ENCODE data around the gene MED27.

Gene MED27

GRCh38 chr9:132079391-132080091 is at the start of gene MED27:
Gene MED27 (minus strand): TSS chr9:132079867. CDS start chr9:132079844, 23 bp downstream.
- peak; percentile 82 to 89 for DNase-seq (ENCODE audit: low read depth in 1 of 2, low spot score in 1 of 2)

- no peak for DNase-seq (ENCODE audit: low read depth in 1 of 2, low spot score in 1 of 2)
Observed at GRCh38 chr9:132127888-132128534, 48.3 kb upstream of the MED27 start.

- DNase-seq (ENCODE audit: low read depth in 1 of 2, low spot score in 1 of 2) = no peak
Observed at GRCh38 chr9:132126680-132127236, 47.1 kb upstream of the MED27 start.

GRCh38 chr9:132125944-132126679 is 46.4 kb upstream of the MED27 start:
- DNase-seq (ENCODE audit: low read depth in 1 of 2, low spot score in 1 of 2) = no peak

- DNase-seq (ENCODE audit: low read depth in 1 of 2, low spot score in 1 of 2) = no peak
Observed at GRCh38 chr9:132125361-132125760, 45.7 kb upstream of the MED27 start.

GRCh38 chr9:132124800-132125199 is 45.1 kb upstream of the MED27 start:
- no peak for DNase-seq (ENCODE audit: low read depth in 1 of 2, low spot score in 1 of 2)

GRCh38 chr9:132121021-132121420 is 41.4 kb upstream of the MED27 start:
- DNase-seq (ENCODE audit: low read depth in 1 of 2, low spot score in 1 of 2) = no peak

GRCh38 chr9:132117694-132118093 is 38.0 kb upstream of the MED27 start:
- DNase-seq (ENCODE audit: low read depth in 1 of 2, low spot score in 1 of 2) = no peak

GRCh38 chr9:132116583-132116982 is 36.9 kb upstream of the MED27 start:
- DNase-seq (ENCODE audit: low read depth in 1 of 2, low spot score in 1 of 2) = no peak

- DNase-seq (ENCODE audit: low read depth in 1 of 2, low spot score in 1 of 2) = no peak
Observed at GRCh38 chr9:132114102-132114707, 34.5 kb upstream of the MED27 start.

GRCh38 chr9:132109291-132109690 is 29.6 kb upstream of the MED27 start:
- DNase-seq (ENCODE audit: low read depth in 1 of 2, low spot score in 1 of 2) = no peak

GRCh38 chr9:132108728-132109127 is 29.1 kb upstream of the MED27 start:
- no peak for DNase-seq (ENCODE audit: low read depth in 1 of 2, low spot score in 1 of 2)

GRCh38 chr9:132099741-132100407 is 20.2 kb upstream of the MED27 start:
- no peak for DNase-seq (ENCODE audit: low read depth in 1 of 2, low spot score in 1 of 2)

- no peak for DNase-seq (ENCODE audit: low read depth in 1 of 2, low spot score in 1 of 2)
Observed at GRCh38 chr9:132099167-132099566, 19.5 kb upstream of the MED27 start.

GRCh38 chr9:132094314-132094791 is 14.7 kb upstream of the MED27 start:
- no peak for DNase-seq (ENCODE audit: low read depth in 1 of 2, low spot score in 1 of 2)

- DNase-seq (ENCODE audit: low read depth in 1 of 2, low spot score in 1 of 2) = no peak
Observed at GRCh38 chr9:132090771-132091170, 11.1 kb upstream of the MED27 start.

GRCh38 chr9:132087438-132088030 is 7.9 kb upstream of the MED27 start:
- no peak for DNase-seq (ENCODE audit: low read depth in 1 of 2, low spot score in 1 of 2)

- no peak for DNase-seq (ENCODE audit: low read depth in 1 of 2, low spot score in 1 of 2)
Observed at GRCh38 chr9:132082188-132082587, 2.5 kb upstream of the MED27 start.

- no peak for DNase-seq (ENCODE audit: low read depth in 1 of 2, low spot score in 1 of 2)
Observed at GRCh38 chr9:132078699-132079356, 839 bp downstream of the MED27 start.

All from activated T-helper 1 cell treated with anti-CD3 and anti-CD28 coated beads, Interleukin-2, amount 50 U/mL, for 16 hours (primary cell).